Lower leg skin (tissue), 4 donors: Measurements from ENCODE around the gene ANK2. TPM values are rescaled to one million over a fixed set of nuclear protein-coding genes. Genes with fewer than 3 reads are reported as not detected.

Experiments used
- DNase-seq, 2 donors: peaks; one replicate each; pipeline ENCODE4 v3.0.0-alpha.2; 2019; ENCODE audit warnings: low spot score in 2 of 2
- H3K4me3 ChIP-seq: fragments of 200-600 bp; sonication (generic); 2 replicates; pipeline ENCODE4 v1.5.1; 2017; ENCODE audit warnings: mild to moderate bottlenecking, low read depth; ENCODE audit not compliant: poor library complexity, severe bottlenecking
- POLR2A ChIP-seq, 2 donors: fragments of 450-650 bp; IDR thresholded peaks; one replicate each; pipeline ENCODE4 v1.6.1; 2016 to 2017; ENCODE audit warnings: antibody characterized with exemption in 2 of 2, mild to moderate bottlenecking in 1 of 2, moderate library complexity in 1 of 2
- WGBS, 2 donors: methylation state at CpG; one replicate each; pipeline ENCODE4 v1.1.5; 2018; 5-methylcytosine and 5-hydroxymethylcytosine counted together
- intact Hi-C: fragments of 100-400 bp; cut with DNase I; formaldehyde crosslinking; loops from one replicate; pipeline ENCODE4 v1.15.0; 2023; ENCODE audit warnings: low total_unique reads
- total RNA-seq, 4 donors: library from RNA; depleted of rRNA; stranded (reverse); fragments of >200 nt; gene quantifications; one replicate each; pipeline ENCODE4 v1.1.0, GENCODE V29; 2016
- TF ChIP-seq, protein P1 (sequence below), 3 donors: fragments of 450-650 bp; IDR thresholded peaks; one replicate each; pipeline ENCODE4 v1.5.1; 2016; ENCODE audit warnings: antibody characterized with exemption in 3 of 3, mild to moderate bottlenecking in 3 of 3, moderate library complexity in 2 of 3

The ANK2 gene
- total RNA-seq, 4 donors from 2014 or later = 7.1 to 28.8 (median 18.3) TPM

DNA sequence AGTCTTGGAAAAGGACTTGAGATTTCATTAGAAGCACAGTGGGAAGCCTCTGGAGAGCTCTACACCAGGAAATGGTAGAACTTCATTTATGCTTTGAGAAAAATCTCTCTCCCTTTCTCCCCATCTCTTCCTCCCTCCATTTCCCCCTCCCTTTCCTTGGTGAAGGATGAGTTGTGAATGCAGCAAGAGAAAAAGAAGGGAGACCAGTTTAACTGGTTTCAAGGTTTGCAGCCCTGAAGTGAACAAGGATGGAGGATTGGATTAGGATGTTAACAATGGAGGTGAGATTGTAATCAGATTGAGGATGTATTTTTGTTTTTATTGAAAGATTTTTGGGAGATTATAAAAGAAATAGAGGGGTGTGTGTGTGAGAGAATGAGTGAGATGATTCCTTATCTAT, 99.5 kb downstream of the ANK2 start:
- H3K4me3 ChIP-seq = no peak overlapping the region
- no peak for DNase-seq
- intact Hi-C loops = no loop called here
- TF ChIP-seq POLR2A (IDR thresholded peaks at IDR 0.05) = no peak
- TF ChIP-seq, protein P1, sequence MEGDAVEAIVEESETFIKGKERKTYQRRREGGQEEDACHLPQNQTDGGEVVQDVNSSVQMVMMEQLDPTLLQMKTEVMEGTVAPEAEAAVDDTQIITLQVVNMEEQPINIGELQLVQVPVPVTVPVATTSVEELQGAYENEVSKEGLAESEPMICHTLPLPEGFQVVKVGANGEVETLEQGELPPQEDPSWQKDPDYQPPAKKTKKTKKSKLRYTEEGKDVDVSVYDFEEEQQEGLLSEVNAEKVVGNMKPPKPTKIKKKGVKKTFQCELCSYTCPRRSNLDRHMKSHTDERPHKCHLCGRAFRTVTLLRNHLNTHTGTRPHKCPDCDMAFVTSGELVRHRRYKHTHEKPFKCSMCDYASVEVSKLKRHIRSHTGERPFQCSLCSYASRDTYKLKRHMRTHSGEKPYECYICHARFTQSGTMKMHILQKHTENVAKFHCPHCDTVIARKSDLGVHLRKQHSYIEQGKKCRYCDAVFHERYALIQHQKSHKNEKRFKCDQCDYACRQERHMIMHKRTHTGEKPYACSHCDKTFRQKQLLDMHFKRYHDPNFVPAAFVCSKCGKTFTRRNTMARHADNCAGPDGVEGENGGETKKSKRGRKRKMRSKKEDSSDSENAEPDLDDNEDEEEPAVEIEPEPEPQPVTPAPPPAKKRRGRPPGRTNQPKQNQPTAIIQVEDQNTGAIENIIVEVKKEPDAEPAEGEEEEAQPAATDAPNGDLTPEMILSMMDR (IDR thresholded peaks at IDR 0.05) = no peak

DNA sequence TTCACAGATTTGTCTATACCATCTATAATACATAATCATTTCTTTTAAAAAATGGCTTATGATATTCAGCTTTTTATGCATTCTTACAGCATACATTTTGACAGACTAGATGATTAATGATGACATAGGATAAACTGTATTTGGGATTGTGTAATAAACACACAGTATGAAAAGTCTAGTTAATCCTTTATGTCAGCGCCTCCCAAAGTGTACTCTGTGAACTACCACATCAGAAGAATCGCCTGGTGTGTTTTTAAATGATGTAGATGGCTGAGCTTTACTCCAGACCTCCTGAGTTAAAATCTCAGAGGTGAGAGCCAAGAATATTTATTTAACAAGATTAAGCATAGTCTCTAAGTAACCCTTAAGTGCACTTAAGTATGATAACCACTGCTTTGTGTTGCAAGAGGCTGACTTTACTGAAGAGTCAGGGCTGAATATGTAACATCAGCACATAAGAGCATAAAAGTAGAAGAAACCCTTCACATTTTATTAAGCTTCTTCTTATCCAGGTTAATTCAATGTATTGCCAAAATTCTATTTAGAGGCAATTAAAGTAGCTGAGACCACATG, 104.2 kb downstream of the ANK2 start:
- TF ChIP-seq, protein P1 (IDR thresholded peaks at IDR 0.05) = no peak
- no peak for TF ChIP-seq POLR2A (IDR thresholded peaks at IDR 0.05)
- no peak for DNase-seq
- intact Hi-C loops = no loop called here
- WGBS, 2 donors = 83 to 85% methylated on average over 2 of the region's 2 CpGs
- no peak overlapping the region for H3K4me3 ChIP-seq

DNA sequence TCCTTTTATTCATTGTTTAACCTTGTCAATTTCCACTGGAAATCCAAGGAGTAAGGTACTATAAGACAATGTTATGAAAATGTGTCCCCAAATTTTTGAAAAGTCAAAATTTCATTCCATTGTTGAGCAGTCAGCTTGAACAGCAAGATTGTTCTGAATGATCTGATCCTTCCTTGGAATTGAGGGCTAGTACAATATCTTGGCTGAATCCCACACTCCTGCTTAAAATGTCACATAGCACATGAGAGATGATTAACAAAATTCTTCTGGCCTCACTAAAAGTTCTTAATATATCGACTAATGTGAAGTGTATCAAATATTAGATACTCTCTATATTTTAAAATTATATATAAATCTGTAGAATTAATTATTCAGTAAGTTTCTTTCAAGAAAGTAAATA, 104.8 kb downstream of the ANK2 start:
- no peak for TF ChIP-seq POLR2A (IDR thresholded peaks at IDR 0.05)
- TF ChIP-seq, protein P1 (IDR thresholded peaks at IDR 0.05) = no peak
- intact Hi-C loops = no loop called here
- H3K4me3 ChIP-seq = no peak overlapping the region
- no peak for DNase-seq
- 79 to 83% methylated on average over 1 of the region's 1 CpG for whole genome bisulfite sequencing, 2 donors

DNA sequence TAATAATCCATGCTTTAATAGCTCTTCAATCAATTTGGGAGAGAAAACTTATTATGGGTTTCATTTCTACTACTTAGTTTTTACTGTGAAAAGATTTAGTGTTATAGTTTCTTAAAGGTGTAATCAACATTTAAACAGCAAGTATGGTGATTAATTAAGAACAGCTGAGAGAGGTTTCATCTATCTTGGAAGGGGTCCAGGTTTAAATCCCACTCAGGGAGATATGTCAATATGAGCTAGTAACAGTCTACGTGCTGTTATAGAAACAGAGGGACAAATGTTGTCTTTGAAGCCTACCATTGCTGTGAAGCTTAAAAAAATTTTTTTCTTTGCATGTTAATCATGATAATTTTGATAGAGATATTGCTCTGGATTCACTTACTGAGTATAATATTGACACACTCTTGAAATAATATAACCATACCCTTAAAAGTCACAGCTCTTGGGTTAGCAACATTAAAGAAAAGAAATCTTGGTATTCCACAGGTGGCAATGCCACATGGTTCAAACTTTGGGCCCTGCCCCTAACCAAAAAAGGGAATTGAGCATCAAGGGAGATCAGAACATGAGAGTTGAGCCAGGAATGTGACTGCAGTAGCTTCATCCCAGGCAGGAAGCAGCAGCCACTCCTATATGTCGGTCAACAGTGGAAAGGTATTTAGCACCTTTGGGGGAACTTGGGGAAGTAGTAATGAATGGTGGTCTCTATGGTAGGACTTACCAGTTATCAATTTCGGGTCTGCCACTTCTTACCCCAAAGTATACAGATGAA, 107.8 kb downstream of the ANK2 start:
- WGBS, 2 donors = 22 to 53% methylated on average over 3 of the region's 3 CpGs
- no peak for DNase-seq
- intact Hi-C loops = no loop called here
- no peak for TF ChIP-seq POLR2A (IDR thresholded peaks at IDR 0.05)
- TF ChIP-seq, protein P1 (IDR thresholded peaks at IDR 0.05) = no peak
- H3K4me3 ChIP-seq = no peak overlapping the region

DNA sequence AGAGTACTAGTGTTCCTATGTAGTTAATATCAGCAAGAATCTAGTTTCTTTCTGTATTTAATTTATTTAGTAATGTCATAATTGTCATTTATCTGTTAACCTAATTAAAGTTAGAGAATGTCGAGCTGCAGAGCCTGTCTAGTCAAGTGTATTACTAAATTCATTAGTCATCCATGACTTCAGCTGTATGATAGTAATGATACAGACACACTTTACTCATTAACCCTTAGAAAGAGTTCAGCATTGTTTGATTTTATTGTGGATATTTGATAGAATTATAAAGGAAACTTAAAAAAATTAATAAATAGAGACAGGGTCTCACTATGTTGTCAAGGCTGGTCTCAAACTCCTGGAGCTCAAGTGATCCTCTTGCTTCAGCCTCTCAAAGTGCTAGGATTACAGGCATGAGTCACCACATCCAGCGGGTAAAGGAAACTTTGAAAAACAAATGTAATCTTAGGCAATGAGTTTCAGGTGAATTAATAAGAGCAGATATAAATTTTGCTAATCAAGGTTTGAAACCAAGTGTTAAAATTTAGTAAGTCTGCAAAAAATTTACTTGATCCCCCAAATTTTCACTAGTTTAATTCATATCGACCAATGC, 110.6 kb downstream of the ANK2 start:
- intact Hi-C loops = no loop called here
- no peak overlapping the region for H3K4me3 ChIP-seq
- WGBS, 2 donors = 68 to 73% methylated on average over 3 of the region's 3 CpGs
- no peak for TF ChIP-seq POLR2A (IDR thresholded peaks at IDR 0.05)
- TF ChIP-seq, protein P1 (IDR thresholded peaks at IDR 0.05) = no peak
- DNase-seq = no peak
